ENCODE data around the gene CREB1.
A peak's percentile ranks its signal among the peaks of the same experiment; 100 is the strongest.
"Not testable (repeated sequence)": the region's sequence is repeated elsewhere in the genome, so short reads cannot be mapped to it uniquely, and the experiment has no call there.

Gene CREB1

GRCh38 chr2:207619764-207620203, 90.0 kb downstream of the CREB1 start:
- DNase-seq = no peak

- DNase-seq = no peak
Measured at GRCh38 chr2:207621501-207622039, 91.8 kb downstream of the CREB1 start.

- DNase-seq = peak; percentile 9
Measured at GRCh38 chr2:207624185-207625013, 94.6 kb downstream of the CREB1 start.

GRCh38 chr2:207625014-207625907, 95.5 kb downstream of the CREB1 start, which contains the start of gene METTL21A:
TSS of gene METTL21A (minus strand) at chr2:207625394. CDS start at chr2:207624375, 1,019 bp downstream.
- peak; percentile 42 for DNase-seq

- DNase-seq = no peak
Measured at GRCh38 chr2:207629553-207629952, 99.8 kb downstream of the CREB1 start.

GRCh38 chr2:207630491-207630890, 100.7 kb downstream of the CREB1 start:
- no peak for DNase-seq

- no peak for DNase-seq
Measured at GRCh38 chr2:207632575-207633493, 103.1 kb downstream of the CREB1 start.

- DNase-seq = no peak
Measured at GRCh38 chr2:207633686-207634085, 103.9 kb downstream of the CREB1 start.

- DNase-seq = no peak
Measured at GRCh38 chr2:207635468-207636200, 105.9 kb downstream of the CREB1 start.

GRCh38 chr2:207639288-207639687, 109.5 kb downstream of the CREB1 start:
- DNase-seq = not testable (repeated sequence)

- no peak for DNase-seq
Measured at GRCh38 chr2:207640160-207640559, 110.4 kb downstream of the CREB1 start.

- no peak for DNase-seq
Measured at GRCh38 chr2:207640661-207641060, 110.9 kb downstream of the CREB1 start.

GRCh38 chr2:207643892-207644291, 114.1 kb downstream of the CREB1 start:
- no peak for DNase-seq

- not testable (repeated sequence) for DNase-seq
Measured at GRCh38 chr2:207646582-207646981, 116.8 kb downstream of the CREB1 start.

Data from NCI-H1048 (cell line).